Measurements from ENCODE around the gene CAST. TPM values are rescaled to one million over a fixed set of nuclear protein-coding genes. Genes with fewer than 3 reads are reported as not detected.

CAST gene
- total RNA-seq, 1 experiment from 2014 or later: 68.2 TPM

GRCh38 chr5:96687080-96687479, 24.9 kb downstream of the CAST start:
- H3K27ac ChIP-seq (ENCODE audit: low read length): peak overlapping the region; percentile 47; the same call in 1 of the 2 replicates
- H3K9ac ChIP-seq (ENCODE audit: low read length): peak overlapping the region; percentile 54; the same call in 1 of the 2 replicates
- H3K4me2 ChIP-seq (ENCODE audit: low read depth, low read length, poor library complexity, severe bottlenecking): peak overlapping the region; percentile 75
- H3K36me3 ChIP-seq (ENCODE audit: insufficient read depth, low read length): no peaks in the 10 kb centered on the region
- H3K9me2 ChIP-seq (replicated peaks; ENCODE audit: insufficient read depth, low read length): no peaks in the 10 kb centered on the region
- peak overlapping the region; percentile 57; the same call in 1 of the 2 replicates for H3K4me3 ChIP-seq (ENCODE audit: low read length)
- H3K27me3 ChIP-seq (ENCODE audit: low read length): no peaks in the 10 kb centered on the region
- peaks cover 42% of the 10 kb centered on the region for H3K4me1 ChIP-seq (ENCODE audit: low read length)
- no peaks in the 10 kb centered on the region for H4K20me1 ChIP-seq (ENCODE audit: insufficient read depth, low read depth, low read length)
- no peaks in the 10 kb centered on the region for H3K9me3 ChIP-seq (ENCODE audit: low read length)
- H3K79me2 ChIP-seq (ENCODE audit: low read length): peaks cover 60% of the 10 kb centered on the region
- no peak overlapping the region for H2AFZ ChIP-seq (ENCODE audit: low read length)
- no peak for DNase-seq

DNA sequence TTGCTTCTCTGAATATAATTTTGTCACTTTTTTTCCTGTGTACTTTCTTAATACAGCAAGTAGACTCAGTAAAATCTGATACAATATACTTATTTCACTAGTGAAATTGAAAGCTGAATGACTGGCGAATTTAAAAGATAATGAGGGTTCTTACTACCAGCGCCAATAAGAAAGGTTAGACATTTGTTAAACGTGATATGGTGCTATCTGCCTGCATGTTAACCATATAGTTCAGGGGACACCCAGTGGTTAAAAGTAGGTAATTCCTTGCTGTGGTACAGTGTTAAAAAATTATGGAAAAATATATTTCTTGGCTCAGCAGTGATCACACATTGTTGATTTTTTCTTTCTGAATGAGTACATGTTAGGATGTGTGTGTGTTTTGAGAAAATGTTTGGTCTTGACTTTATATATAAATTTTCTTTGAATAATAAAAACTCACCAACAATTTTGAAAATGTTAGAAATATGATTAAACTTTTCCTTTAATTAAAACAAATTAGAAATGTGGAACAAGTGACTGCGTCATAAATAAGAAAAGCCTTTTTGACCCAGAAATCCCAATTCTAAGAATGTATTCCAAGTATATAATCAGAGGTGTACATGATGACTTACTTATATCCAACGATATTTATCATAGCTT, 25.8 kb downstream of the CAST start:
- no peaks in the 10 kb centered on the region for H4K20me1 ChIP-seq (ENCODE audit: insufficient read depth, low read depth, low read length)
- no peak overlapping the region for H2AFZ ChIP-seq (ENCODE audit: low read length)
- peak overlapping the region; percentile 47 for H3K27ac ChIP-seq (ENCODE audit: low read length)

GRCh38 chr5:96690861-96691260, 28.7 kb downstream of the CAST start:
- Histone ChIP-seq H3K9me3 (ENCODE audit: low read length) (no peaks in the 10 kb centered on the region), H4K20me1 (ENCODE audit: insufficient read depth, low read depth, low read length) (no peaks in the 10 kb centered on the region), H3K36me3 (ENCODE audit: insufficient read depth, low read length) (no peaks in the 10 kb centered on the region), H3K27ac (ENCODE audit: low read length) (no peak overlapping the region), H3K79me2 (ENCODE audit: low read length) (peaks cover 53% of the 10 kb centered on the region), H3K4me1 (ENCODE audit: low read length) (peaks cover 29% of the 10 kb centered on the region), H3K27me3 (ENCODE audit: low read length) (no peaks in the 10 kb centered on the region), H3K9ac (ENCODE audit: low read length) (no peak overlapping the region), H3K4me2 (ENCODE audit: low read depth, low read length, poor library complexity, severe bottlenecking) (no peak overlapping the region), H2AFZ (ENCODE audit: low read length) (no peak overlapping the region), H3K9me2 (replicated peaks; ENCODE audit: insufficient read depth, low read length) (no peaks in the 10 kb centered on the region), H3K4me3 (ENCODE audit: low read length) (no peak overlapping the region)
- no peak for DNase-seq

More for the DNA sequence above, 25.8 kb downstream of the CAST start:
- no peaks in the 10 kb centered on the region for H3K36me3 ChIP-seq (ENCODE audit: insufficient read depth, low read length)
- H3K4me1 ChIP-seq (ENCODE audit: low read length): peaks cover 38% of the 10 kb centered on the region
- H3K27me3 ChIP-seq (ENCODE audit: low read length): no peaks in the 10 kb centered on the region
- H3K9ac ChIP-seq (ENCODE audit: low read length): peak overlapping the region; percentile 54
- peaks cover 56% of the 10 kb centered on the region for H3K79me2 ChIP-seq (ENCODE audit: low read length)
- no peaks in the 10 kb centered on the region for H3K9me3 ChIP-seq (ENCODE audit: low read length)
- peak; percentile 79 for DNase-seq
- no peaks in the 10 kb centered on the region for H3K9me2 ChIP-seq (replicated peaks; ENCODE audit: insufficient read depth, low read length)
- peak overlapping the region; percentile 57 for H3K4me3 ChIP-seq (ENCODE audit: low read length)
- H3K4me2 ChIP-seq (ENCODE audit: low read depth, low read length, poor library complexity, severe bottlenecking): peak overlapping the region; percentile 75

DNA sequence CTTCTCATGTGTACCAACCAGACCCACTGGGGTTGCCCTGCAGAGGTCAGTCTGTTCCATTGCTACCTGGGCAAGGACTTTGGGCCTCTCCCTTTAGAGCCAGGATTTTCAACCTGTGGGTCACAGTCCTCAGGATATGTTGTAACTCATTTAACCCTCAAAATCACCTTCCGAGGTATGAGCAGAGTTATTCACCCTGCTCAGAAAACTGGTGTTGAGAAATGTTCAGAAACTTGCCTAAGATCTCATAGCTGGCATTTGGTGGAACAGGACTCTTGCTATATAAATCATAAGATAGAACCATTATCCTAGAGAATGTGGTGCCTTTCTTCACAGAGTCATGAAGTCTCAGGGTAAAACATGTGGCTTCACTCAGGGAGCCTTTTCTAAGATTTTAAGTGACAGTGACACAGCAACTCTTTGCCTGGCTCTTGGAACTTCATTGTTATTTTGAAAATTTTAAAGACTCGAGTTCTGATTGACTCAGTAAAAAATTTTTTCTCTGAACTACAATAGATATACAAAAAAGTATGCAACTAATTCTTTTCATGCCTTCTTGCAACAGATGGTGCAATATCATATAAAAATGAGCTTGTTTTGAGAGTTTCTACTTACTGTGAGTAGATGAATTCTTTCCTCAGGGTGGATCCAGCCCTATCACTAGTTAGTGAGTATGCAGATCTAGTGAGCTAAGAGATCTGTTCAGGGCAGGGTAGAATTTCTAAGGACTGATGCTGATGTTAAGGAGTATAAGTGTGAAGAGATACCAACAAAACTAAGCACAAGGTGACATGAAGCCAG, 29.5 kb downstream of the CAST start:
- H3K4me2 ChIP-seq (ENCODE audit: low read depth, low read length, poor library complexity, severe bottlenecking): no peak overlapping the region
- H4K20me1 ChIP-seq (ENCODE audit: insufficient read depth, low read depth, low read length): no peaks in the 10 kb centered on the region
- H3K36me3 ChIP-seq (ENCODE audit: insufficient read depth, low read length): no peaks in the 10 kb centered on the region
- peaks cover 27% of the 10 kb centered on the region for H3K4me1 ChIP-seq (ENCODE audit: low read length)
- DNase-seq: no peak
- H3K9me2 ChIP-seq (replicated peaks; ENCODE audit: insufficient read depth, low read length): no peaks in the 10 kb centered on the region
- peaks cover 45% of the 10 kb centered on the region for H3K79me2 ChIP-seq (ENCODE audit: low read length)
- H3K27me3 ChIP-seq (ENCODE audit: low read length): no peaks in the 10 kb centered on the region
- no peaks in the 10 kb centered on the region for H3K9me3 ChIP-seq (ENCODE audit: low read length)
- H2AFZ ChIP-seq (ENCODE audit: low read length): no peak overlapping the region
- H3K9ac ChIP-seq (ENCODE audit: low read length): no peak overlapping the region
- H3K4me3 ChIP-seq (ENCODE audit: low read length): no peak overlapping the region
- no peak overlapping the region for H3K27ac ChIP-seq (ENCODE audit: low read length)

- H3K9me3 ChIP-seq (ENCODE audit: low read length): no peaks in the 10 kb centered on the region
- H4K20me1 ChIP-seq (ENCODE audit: insufficient read depth, low read depth, low read length): no peaks in the 10 kb centered on the region
- H3K4me3 ChIP-seq (ENCODE audit: low read length): no peak overlapping the region
- no peak overlapping the region for H3K27ac ChIP-seq (ENCODE audit: low read length)
- peaks cover 42% of the 10 kb centered on the region for H3K79me2 ChIP-seq (ENCODE audit: low read length)
- H3K9ac ChIP-seq (ENCODE audit: low read length): no peak overlapping the region
- no peaks in the 10 kb centered on the region for H3K27me3 ChIP-seq (ENCODE audit: low read length)
- H3K4me1 ChIP-seq (ENCODE audit: low read length): peaks cover 20% of the 10 kb centered on the region
- H2AFZ ChIP-seq (ENCODE audit: low read length): no peak overlapping the region
- H3K4me2 ChIP-seq (ENCODE audit: low read depth, low read length, poor library complexity, severe bottlenecking): no peak overlapping the region
- H3K9me2 ChIP-seq (replicated peaks; ENCODE audit: insufficient read depth, low read length): no peaks in the 10 kb centered on the region
- H3K36me3 ChIP-seq (ENCODE audit: insufficient read depth, low read length): no peaks in the 10 kb centered on the region
- no peak for DNase-seq
Observed at GRCh38 chr5:96692441-96692840, 30.3 kb downstream of the CAST start.

GRCh38 chr5:96699186-96699820, 37.1 kb downstream of the CAST start:
- H3K27me3 ChIP-seq (ENCODE audit: low read length): no peaks in the 10 kb centered on the region
- no peak for DNase-seq
- peaks cover 31% of the 10 kb centered on the region for H3K4me1 ChIP-seq (ENCODE audit: low read length)
- no peaks in the 10 kb centered on the region for H4K20me1 ChIP-seq (ENCODE audit: insufficient read depth, low read depth, low read length)
- no peaks in the 10 kb centered on the region for H3K36me3 ChIP-seq (ENCODE audit: insufficient read depth, low read length)
- peaks cover 23% of the 10 kb centered on the region for H3K79me2 ChIP-seq (ENCODE audit: low read length)
- H3K9me2 ChIP-seq (replicated peaks; ENCODE audit: insufficient read depth, low read length): no peaks in the 10 kb centered on the region
- no peak overlapping the region for H3K9ac ChIP-seq (ENCODE audit: low read length)
- no peaks in the 10 kb centered on the region for H3K9me3 ChIP-seq (ENCODE audit: low read length)
- no peak overlapping the region for H2AFZ ChIP-seq (ENCODE audit: low read length)
- H3K27ac ChIP-seq (ENCODE audit: low read length): no peak overlapping the region
- no peak overlapping the region for H3K4me3 ChIP-seq (ENCODE audit: low read length)
- no peak overlapping the region for H3K4me2 ChIP-seq (ENCODE audit: low read depth, low read length, poor library complexity, severe bottlenecking)

- Histone ChIP-seq H3K9me2 (replicated peaks; ENCODE audit: insufficient read depth, low read length) (no peaks in the 10 kb centered on the region), H3K36me3 (ENCODE audit: insufficient read depth, low read length) (no peaks in the 10 kb centered on the region), H3K27ac (ENCODE audit: low read length) (no peak overlapping the region; the same call in 1 of the 2 replicates), H3K4me3 (ENCODE audit: low read length) (peak overlapping the region; percentile 71), H3K9ac (ENCODE audit: low read length) (peak overlapping the region; percentile 67), H3K4me1 (ENCODE audit: low read length) (peaks cover 51% of the 10 kb centered on the region), H3K27me3 (ENCODE audit: low read length) (no peaks in the 10 kb centered on the region), H4K20me1 (ENCODE audit: insufficient read depth, low read depth, low read length) (no peaks in the 10 kb centered on the region; the same call in 1 of the 2 replicates), H2AFZ (ENCODE audit: low read length) (peak overlapping the region; percentile 54; the same call in 1 of the 2 replicates), H3K4me2 (ENCODE audit: low read depth, low read length, poor library complexity, severe bottlenecking) (peak overlapping the region; percentile 89), H3K9me3 (ENCODE audit: low read length) (no peaks in the 10 kb centered on the region), H3K79me2 (ENCODE audit: low read length) (peaks cover 47% of the 10 kb centered on the region)
- peak; percentile 77 for DNase-seq
Observed at GRCh38 chr5:96702503-96703383, 40.6 kb downstream of the CAST start.

All from Karpas-422 (cell line).